ENCODE measurements around the gene FUNDC2. TPM values are rescaled to one million over a fixed set of nuclear protein-coding genes. Genes with fewer than 3 reads are reported as not detected.

Gene FUNDC2
- polyA plus RNA-seq, 3 donors: 106 to 176 (median 145) TPM

DNA sequence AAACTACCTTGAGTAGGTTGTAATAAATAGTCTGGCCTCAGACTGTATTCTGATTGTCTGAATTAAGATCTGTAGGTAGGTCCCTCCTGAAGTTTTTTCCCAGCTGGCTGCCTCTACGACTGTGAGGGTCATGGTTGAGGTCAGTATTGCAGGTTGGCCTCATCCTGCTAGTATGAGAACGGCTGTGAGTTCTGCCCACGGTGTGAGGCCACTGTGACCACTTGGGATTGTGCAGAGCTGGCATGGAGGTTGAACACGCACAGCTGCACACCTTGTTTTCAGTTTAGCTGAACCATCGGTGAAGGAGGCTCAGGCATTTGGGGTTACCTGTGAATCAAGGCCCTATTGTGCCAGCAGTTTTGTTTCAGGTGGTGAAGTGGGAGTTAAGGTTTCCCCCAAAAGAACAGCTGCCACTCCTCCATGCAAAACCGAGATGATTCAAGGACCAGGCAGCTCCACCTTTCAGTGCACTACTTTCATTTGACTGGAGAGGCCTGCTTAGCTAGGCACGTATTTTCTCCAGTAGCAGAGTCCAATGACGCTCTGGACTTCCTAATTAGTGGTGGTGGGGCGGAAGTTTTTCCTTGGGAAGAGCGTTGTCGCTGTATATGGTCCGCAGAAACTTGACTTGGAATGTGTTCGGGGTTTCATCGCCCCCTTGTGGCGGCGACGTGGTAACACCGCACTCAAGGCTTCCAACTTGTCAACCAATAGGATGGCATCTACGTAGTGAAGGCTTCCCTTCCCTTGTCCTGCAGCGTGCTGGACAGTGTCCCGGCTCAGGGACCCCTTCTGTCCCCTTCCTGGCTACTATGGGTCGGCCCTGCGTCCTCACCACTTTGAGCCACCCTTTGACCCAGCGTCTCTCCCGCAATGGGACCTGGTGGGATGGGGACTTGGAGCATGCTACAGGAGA is 30.5 kb downstream of the FUNDC2 start:
- 8 to 20% (median 15%) methylated on average over 22 to 25 of the region's 25 CpGs for WGBS, 3 donors
- H3K27ac ChIP-seq (ENCODE audit: low read depth, low read length): no peak overlapping the region

- no peak overlapping the region for H3K27ac ChIP-seq (ENCODE audit: low read depth, low read length)
These were observed 35.1 kb downstream of the FUNDC2 start for GRCh38 chrX:155061760-155062159.

GRCh38 chrX:155065035-155065734 is 38.5 kb downstream of the FUNDC2 start:
- H3K27ac ChIP-seq (ENCODE audit: low read depth, low read length): no peak overlapping the region
- 73 to 84% (median 82%) methylated on average over 8 of the region's 8 CpGs for WGBS, 3 donors

More at GRCh38 chrX:155061760-155062159, 35.1 kb downstream of the FUNDC2 start:
- WGBS, 3 donors: 64 to 83% (median 74%) methylated on average over 4 of the region's 4 CpGs

DNA sequence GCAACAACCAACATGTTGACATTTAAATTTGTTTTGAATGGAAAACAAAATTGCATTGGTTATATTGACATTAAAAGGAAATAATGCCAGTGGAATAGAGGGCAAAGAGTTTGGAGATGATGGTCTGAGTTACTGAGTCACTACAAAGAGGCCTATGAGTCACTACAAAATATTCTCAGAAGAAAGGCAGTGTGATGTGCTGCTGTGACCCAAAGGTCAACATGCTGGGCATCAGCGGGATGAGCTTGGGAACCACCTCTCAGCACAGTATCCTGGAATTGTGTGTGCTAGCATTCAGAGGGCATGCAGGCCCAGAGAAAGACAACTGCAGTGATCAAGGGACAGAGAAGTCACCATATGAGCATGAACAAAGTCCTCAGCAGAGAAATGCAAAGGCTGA is 41.5 kb downstream of the FUNDC2 start:
- no peak overlapping the region for H3K27ac ChIP-seq (ENCODE audit: low read depth, low read length)
- 63 to 82% (median 73%) methylated on average over 1 of the region's 1 CpG for WGBS, 3 donors

DNA sequence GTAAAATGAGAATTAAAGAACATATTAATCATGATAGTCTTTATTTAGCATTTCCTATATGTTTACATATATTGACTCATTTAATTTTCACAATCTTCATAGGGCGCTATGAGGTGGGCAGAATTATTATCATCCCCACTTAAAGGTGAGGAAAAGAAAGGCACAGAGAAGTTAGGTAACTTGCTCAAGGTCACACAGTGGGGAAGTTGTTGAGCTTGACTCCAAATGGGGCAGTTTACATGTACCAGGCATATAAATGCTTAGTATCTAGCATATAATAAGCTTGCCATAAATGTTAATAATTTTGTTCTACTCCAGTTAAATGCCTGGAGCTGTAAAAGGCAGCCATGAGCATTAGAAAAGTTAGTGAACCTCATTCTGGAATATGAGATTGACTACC is 42.8 kb downstream of the FUNDC2 start:
- WGBS, 3 donors: 70 to 97% (median 78%) methylated on average over 1 of the region's 1 CpG
- no peak overlapping the region for H3K27ac ChIP-seq (ENCODE audit: low read depth, low read length)

DNA sequence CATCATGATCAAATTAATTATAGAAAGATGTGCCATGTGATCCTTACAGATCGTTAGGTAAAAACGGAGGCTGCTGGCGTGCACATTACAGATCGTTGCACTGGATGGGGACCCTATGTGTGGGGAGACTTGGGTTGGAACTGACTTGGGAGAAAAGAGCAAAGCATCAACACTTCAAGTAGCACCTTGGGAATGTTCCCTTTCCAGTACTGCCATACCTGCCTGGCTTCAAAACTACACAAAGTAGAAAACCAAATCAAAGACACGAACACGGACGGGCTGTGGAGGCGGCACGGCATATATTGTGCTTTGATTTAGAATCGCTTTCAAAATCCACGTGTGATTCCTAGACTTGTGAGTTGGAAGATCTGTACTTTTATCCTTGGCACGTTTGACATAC is 43.4 kb downstream of the FUNDC2 start:
- no peak overlapping the region for H3K27ac ChIP-seq (ENCODE audit: low read depth, low read length)
- WGBS, 3 donors: 2 to 33% (median 5%) methylated on average over 12 of the region's 12 CpGs

DNA sequence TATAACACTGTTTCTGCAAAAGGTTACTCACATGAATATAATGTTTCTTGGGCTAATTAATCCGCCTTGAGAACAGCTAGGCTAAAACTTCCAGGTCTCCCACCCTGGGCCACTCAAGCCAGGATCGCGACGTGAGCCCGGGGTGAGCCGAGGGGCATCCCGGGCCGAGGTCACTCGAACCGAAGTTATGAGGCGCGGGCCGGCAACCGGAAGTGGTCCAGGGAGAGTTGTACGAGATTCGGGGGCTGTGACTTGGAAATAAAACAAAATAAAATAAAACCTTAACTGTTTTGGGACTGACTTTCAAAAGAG is 44.0 kb downstream of the FUNDC2 start:
- H3K27ac ChIP-seq (ENCODE audit: low read depth, low read length): no peak overlapping the region
- WGBS, 3 donors: 0 to 39% (median 0%) methylated on average over 16 of the region's 16 CpGs

- H3K27ac ChIP-seq (ENCODE audit: low read depth, low read length): no peak within 1 kb of the TSS
- 0 to 34% (median 1%) methylated on average over 8 to 61 of the region's 81 CpGs for WGBS, 3 donors
These were observed 44.5 kb downstream of the FUNDC2 start, which contains the start of the genes BRCC3, CMC4 and MTCP1 for GRCh38 chrX:155070975-155071693. BRCC3 (plus strand) TSS chrX:155071508; CDS start chrX:155071528, 20 bp downstream. CMC4 (minus strand) TSS chrX:155071136; CDS start chrX:155064023, 7,113 bp downstream. MTCP1 (minus strand) TSS chrX:155071136; CDS start chrX:155066010, 5,126 bp downstream.

- WGBS, 3 donors: 0 to 37% (median 1%) methylated on average over 25 of the region's 25 CpGs
- H3K27ac ChIP-seq (ENCODE audit: low read depth, low read length): no peak overlapping the region
These were observed 45.1 kb downstream of the FUNDC2 start for GRCh38 chrX:155071694-155072280.

GRCh38 chrX:155086202-155086840 is 59.7 kb downstream of the FUNDC2 start:
- 73 to 86% (median 77%) methylated on average over 21 to 24 of the region's 24 CpGs for WGBS, 3 donors
- H3K27ac ChIP-seq (ENCODE audit: low read depth, low read length): no peak overlapping the region

GRCh38 chrX:155086961-155087735 is 60.5 kb downstream of the FUNDC2 start:
- 86 to 95% (median 95%) methylated on average over 26 of the region's 26 CpGs for WGBS, 3 donors
- no peak overlapping the region for H3K27ac ChIP-seq (ENCODE audit: low read depth, low read length)

DNA sequence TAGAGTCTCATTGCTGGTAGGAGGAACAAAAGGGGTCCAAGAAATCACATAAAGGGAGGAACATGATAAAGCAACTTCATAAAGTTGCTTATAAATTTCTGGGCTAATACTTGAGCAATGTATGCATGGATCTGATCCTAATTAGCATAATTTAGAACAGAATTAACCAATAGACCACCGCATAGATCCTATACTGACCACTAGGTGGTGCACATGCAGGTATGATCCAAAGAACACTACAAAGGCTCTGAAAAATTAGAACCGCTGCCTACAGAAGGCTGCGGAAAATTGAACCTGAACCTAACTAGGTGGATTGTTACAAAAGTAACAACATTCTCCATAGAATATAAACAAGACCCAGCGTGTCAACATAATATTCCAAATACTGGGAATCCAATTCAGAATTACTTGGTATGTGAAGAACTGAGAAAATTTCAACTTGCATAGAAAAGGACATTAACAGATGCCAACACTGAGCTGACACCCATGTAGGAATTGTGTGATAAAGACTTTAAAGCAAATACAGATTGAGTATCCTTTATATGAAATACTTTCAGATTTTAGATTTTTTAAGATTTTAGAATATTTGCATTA is 67.9 kb downstream of the FUNDC2 start:
- 21 to 54% (median 39%) methylated on average over 4 of the region's 4 CpGs for WGBS, 3 donors
- no peak overlapping the region for H3K27ac ChIP-seq (ENCODE audit: low read depth, low read length)

DNA sequence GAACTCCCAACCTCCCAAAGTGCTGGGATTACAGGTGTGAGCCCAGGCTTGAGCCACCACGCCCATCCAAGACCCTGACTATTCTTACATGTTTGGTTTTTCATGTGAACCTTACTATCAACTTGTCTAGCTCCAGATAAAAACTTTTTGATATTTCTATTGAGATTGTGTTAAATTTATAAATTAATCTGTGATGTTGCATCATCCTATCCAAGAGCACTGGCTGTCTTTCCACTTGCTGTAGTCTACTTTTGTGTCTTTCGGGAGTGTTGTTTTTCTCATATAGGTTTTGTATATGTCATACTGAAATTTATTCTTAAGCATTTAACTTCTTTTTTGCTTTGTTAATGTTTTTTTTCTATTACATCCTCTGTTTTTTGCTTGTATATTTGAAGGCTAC is 79.3 kb downstream of the FUNDC2 start:
- 84 to 100% (median 94%) methylated on average over 2 of the region's 2 CpGs for WGBS, 3 donors
- H3K27ac ChIP-seq (ENCODE audit: low read depth, low read length): no peak overlapping the region

GRCh38 chrX:155108427-155108826 is 81.8 kb downstream of the FUNDC2 start:
- no peak overlapping the region for H3K27ac ChIP-seq (ENCODE audit: low read depth, low read length)
